ENCODE measurements around the gene DPYD.

The DPYD gene

DNA sequence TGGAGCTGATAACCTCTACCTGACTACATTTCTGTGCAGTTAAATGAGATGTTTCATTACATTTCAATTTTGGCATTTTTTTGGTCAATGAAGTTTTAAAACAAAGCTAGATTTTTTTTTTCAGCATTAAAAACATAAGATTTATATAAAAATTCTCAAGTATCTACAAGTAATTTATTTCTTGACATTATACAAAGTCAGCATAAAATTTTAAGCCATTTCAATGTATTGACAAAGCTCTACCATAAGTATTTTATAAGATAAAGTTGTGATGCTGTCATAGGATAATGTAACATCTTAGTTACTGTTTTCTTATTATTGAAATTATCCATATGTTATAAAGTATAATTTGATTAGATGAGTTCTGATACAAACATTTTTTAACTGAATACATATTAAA, 847.7 kb downstream of the DPYD start:
- no peak for DNase-seq

DNA sequence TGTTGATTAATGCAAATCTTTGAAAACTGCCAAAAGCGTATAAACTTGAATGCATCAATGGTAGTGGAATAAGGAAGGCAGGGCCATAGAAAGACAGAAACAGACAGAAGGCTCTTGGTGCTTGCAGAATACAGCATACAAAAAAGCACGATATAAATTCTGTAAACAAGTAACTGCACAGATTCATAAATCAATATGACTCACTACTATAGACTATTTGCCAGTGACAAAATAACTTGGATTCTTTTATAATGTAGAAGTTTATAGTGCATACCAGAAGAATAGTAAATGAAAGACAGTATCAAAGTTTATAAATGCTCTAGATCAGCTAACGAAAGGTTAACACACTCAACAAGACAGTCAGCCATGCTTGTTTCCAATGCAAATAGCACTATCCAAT, 849.7 kb downstream of the DPYD start:
- DNase-seq = no peak

DNA sequence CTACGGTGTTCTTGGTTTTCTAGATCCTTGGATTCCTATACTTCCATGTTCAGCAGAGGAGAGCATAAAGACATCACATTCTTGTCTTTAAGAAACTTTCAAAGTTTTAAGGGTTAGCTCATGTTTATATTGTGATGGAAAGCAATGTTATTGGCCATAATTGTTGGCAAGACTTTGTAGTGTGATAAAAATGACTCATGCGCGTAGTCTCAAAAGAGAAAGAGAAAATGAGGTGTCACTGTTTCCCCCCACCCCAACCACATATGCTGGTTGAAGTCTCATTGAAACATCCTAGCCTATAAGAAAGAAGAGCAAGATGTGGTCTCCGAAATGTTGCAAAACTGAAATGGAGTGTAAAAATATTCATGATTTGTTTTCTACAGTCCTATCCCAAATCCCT, 850.5 kb downstream of the DPYD start:
- no peak for DNase-seq

DNA sequence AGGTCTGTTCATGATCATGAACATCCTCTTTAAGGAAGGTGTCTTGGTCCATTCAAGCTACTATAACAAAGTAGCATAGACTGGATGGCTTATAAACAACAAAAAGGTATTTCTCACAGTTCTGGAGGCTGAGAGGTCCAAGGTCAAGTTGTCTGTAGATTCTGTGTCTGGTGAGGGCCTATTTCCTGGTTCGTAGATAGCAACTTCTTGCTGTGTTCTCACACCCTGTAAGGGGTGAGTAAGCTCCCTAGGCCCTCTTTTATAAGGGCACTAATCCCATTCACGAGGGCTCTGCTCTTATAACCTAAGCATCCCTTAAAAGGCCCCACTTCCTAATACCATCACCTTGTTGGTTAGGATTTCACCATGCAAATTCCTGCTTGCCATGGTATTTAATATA, 851.5 kb downstream of the DPYD start:
- no peak for DNase-seq

DNA sequence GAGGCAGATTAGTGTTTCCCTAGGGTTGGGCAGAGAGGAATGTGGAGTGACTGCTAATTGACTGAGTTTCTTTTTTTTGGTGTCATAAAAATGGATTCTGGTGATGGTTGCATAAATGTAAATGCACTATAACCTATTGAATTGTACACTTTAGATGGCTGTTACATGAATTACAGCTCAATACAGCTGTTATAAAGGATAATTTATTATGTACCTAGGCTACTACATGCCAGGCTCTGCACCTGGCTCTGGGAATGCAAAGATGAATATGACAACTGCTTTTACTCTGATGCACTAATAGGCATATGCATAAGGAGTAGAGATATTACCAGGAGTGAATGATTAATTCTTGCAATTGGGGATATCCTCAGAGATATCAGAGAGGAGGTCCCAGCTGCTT, 854.0 kb downstream of the DPYD start:
- no peak for DNase-seq

DNA sequence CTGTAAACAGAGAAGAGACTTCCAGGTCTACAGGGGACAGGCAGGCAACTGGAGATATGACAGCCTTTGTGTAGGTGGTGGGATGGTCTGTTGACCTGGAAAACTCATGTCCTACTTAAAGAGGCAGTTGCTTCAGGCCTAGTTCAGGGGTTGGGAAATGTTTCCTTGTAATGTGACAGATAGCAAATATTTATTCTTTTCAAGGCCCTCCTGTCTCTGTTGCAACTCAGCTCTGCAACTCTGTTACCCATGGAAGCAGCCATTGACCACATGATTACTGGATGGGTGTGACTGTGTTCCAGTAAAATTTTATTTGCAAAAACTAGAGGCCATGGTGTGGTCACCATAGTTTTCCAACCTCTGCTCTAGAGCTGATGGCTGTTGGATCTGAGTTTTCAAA, 857.3 kb downstream of the DPYD start:
- DNase-seq = no peak

DNA sequence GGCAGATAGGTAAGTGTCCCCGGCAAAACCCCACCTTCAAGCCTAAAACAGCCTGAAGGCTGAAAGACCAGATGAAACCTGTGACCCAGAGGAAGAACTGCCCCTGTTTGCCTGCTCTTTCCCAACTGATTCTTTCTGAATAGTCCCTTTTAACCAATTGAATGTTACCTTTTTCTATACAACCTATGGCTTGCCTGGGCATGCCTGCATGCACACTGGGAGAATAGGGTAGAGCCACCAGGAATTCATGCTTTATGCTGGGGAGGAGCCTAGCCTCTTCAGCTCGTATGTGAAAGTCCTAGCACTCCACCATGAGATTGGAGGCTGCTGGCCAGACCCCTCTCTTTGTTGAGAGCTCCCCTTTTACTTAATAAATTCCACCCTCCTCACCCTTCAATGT, 859.2 kb downstream of the DPYD start:
- no peak for DNase-seq

DNA sequence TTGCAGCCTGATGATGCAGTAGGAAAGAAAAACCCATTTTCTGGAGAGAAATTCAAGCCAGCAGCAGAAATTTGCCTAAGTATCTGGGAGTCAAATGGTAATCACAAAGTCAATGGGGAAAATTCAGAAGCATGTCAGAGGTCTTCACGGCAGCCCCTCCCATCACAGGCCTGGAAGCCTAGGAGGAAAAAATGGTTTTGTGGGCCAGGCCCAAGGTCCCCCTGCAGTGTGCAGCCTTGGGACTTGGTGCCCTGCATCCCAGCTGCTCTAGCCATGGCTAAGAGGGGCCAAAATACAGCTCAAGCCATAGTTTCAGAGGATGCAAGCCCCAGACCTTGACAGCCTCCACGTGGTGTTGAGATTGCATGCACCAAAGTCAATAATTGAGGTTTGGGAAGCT, 864.4 kb downstream of the DPYD start:
- no peak for DNase-seq

DNA sequence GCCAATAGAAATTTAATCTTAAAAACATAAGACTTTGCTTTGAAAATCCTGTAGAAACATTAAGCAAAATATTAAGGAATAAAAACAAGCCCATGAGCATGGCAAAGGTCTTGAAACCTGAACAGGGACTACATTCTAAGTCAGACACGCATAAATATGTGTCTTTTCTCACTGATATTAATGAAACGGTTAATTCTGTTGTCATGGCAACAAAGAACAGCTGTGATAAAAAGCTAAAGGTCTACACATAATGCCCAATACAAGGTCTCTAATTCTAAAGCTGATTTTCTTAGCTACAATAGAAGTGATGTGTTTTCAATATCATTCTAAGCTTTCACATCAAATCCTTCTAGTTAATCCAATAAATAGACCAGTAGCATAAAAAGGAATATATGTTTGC, 867.6 kb downstream of the DPYD start:
- no peak for DNase-seq

DNA sequence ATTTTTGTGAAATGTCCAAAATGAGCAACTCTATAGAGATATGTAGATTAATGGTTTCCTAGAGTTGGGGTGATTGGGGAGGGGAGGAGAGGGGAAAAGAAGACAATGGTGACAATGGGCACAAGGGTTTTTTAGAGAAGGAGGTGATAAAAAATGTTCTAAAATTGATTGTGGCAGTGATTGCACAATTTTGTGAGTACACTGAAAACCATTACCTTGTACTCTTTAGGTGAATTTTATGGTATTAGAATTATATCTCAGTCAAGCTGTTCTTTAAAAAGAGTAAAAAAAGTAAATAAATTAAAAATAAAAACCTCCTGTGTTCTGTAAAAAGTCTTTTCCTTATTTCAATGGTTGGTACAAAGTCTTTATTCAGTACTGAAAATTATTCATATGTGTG, 869.0 kb downstream of the DPYD start:
- no peak for DNase-seq

DNA sequence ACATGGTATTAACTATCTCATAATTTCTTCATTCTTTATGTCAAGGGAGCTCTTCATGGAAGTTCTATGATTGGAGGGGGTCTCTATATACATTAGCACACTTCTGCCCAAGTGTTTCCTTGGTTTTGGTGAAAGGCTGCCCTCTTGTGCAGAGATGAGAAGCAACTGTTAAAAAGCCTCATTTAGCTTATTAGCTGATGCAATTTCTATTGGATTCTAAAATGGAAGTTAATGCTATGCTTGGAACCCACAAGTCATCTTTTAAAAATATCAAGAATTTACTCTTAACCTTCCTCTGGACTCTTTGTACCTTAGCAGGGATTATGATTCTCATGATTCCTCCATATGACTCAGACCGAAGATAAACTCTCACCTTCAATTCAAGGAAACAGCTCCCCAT, 870.3 kb downstream of the DPYD start:
- DNase-seq = no peak

DNA sequence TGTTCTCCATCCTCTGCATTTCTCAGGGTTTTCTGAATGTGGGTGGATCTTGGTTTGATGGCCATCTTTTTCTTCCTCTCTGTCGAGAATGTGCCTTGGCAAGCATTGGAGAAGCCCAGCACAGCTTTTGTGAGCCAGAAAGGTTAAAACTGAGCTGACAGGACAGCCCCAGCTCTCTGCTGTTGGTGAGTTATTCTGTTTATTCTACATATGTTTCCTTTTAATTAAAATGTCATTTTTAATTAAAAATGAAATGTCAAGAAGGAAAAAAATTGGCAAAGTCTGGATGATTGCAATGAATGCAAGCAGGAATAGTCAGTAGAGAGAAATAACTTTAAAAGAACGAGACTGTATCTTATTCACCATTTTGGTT, 873.4 kb downstream of the DPYD start:
- no peak for DNase-seq

DNA sequence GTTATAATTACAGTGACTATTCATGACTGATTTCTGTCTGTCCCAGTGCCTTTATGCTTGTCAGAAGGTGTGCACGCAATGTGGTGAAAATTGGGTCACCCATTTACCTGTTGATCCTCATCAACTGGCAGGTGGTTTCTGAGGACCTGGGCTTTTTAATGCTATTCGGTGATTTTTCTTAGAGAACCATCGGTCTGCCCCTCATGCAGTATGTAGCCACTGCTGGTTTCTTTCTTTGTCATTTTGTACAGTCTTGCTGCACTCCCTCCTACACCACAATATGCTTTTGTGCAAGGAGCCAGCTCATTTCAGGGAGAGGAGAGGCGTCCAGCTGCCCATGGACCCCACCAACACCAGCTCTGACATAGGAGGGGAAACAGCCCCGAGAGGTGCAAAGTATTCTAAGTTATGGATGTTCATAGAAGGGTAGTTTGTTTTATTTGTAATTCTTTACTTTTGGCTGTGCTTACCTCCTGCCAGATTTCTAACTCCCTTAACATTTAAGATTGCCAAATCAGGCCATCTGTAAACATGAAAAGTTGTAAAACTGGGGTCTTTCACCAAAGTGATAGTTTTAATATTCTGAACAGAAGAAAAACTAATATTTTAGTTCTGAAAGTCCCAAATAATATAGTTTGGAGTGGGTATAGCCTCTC, 873.9 kb downstream of the DPYD start:
- DNase-seq = no peak

DNA sequence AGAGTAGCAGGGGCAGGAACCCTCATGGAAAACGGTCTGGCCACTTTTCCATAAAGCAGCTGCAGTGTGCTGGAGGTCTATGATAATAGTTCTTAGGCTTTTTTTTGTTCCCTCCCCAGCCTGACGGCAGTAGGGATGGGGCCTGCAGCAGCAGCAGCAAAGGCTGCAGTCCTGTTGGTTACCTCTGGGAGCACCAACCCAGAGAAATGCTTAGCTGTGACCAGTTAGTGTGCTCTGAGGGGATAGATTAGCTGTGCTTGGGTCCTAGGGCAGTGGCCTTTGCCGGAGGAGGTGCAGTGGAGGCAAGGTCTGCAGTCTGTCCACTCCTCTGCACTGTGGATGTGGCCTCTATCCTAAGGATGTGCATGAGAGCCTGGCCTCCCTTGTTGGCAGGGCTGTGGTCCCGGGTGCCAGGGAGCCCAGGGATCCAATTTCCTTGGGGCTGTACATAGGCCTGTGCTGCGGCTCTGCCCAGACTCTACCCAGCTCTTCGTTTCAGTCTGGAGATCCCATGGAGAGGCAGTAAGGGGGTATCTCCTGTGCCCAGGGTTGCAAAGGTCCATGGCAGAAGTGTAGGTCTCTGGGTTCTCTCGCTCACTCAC, 876.6 kb downstream of the DPYD start:
- no peak for DNase-seq

DNA sequence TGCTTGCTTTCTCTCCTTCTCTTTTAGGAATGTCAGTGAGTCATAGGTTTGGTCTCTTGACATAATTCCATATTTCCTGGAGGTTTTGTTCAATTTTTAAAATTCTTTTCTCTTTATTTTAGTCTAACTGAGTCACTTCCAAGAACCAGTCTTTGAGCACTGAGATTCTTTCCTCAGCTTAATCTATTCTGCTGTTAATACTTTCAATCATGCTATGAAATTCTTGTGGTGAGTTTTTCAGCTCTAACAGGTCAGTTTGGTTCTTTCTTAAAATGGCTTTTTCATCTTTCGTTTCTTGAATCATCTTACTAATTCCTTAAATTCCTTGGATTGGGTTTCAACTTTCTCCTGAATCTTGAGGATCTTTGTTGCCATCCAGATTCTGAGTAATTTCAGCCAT, 878.3 kb downstream of the DPYD start:
- DNase-seq = no peak

DNA sequence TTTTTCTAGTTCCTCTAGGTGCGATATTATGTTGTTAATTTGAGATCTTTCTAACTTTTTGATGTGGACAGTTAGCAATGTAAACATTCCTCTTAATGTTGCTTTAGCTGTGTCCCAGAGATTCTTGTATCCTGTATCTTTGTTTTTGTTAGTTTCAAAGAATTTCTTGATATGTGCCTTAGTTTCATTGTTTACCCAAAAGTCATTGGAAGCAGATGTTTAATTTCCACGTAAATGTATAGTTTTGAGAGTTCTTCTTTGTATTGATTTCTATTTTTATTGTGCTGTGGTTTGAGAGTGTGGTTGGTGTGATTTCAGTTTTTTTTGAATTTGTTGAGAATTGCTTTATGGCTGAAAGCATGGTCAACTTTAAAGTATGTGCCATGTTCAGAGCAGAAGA, 879.8 kb downstream of the DPYD start:
- DNase-seq = no peak

DNA sequence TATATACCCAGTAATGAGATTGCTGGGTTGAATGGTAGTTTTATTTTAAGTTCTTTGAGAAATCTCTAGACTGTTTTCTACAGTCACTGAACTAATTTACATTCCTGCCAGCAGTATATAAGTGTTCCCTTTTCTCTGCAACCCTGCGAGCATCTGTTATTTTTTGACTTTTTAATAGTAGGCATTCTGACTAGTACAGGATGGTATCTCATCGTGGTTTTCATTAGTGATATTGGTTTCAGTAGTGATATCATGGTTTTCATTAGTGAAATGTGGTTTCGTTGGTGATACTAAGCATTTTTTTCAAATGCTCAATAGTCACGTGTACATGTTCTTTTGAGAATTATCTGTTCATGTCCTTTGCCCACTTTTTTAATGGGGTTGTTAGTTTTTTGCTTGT, 882.4 kb downstream of the DPYD start:
- DNase-seq = no peak

DNA sequence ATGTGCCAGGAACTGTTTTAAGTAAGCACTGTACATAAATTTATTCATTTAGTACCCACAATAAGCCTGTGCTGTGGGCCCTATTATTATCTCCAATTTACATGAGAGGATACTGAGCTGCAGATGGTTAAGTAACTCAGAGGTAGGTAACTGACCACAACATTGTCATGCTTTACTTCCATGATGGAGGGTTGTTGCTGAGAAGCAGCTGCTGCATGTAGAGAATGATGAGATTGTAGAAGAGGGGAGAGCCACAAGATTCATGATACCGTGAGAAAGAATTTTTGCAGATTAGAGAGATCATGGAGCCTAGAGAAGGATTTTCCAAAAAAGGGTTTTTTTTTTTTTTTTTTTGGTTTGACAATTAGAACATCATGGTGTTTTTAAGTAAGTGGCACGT, 886.2 kb downstream of the DPYD start:
- DNase-seq = no peak

DNA sequence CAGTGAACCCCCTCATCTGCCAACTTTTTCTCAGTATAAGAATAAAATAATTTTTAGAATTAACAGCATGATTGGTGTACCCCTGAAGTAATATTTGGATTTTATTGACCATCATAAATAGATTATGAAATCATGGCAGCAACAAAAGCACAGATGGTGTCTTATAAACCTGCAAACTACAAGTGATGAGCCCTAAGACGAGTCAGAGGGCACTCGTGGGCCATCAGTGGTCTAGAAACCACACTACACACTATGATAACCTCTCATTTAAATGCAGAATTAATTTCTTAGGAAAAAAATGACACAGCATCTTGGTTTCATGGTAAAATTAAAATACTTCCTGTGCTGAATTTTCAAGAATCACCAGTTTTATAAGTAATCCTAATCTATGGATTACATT, 886.9 kb downstream of the DPYD start:
- no peak for DNase-seq

All from activated CD8-positive, alpha-beta memory T cell treated with anti-CD3 and anti-CD28 coated beads, Interleukin-2, amount 50 U/mL, for 48 hours (primary cell).